AG09319 (cell line): ENCODE measurements around the gene ZNF343.
A peak's percentile ranks its signal among the peaks of the same experiment; 100 is the strongest.

Source experiments
- DNase-seq: peaks from one replicate; pipeline ENCODE4 v3.0.0-alpha.2; 2010; ENCODE audit warnings: low read depth; ENCODE audit errors: extremely low read depth
- CTCF ChIP-seq: IDR thresholded peaks from 2 replicates; pipeline ENCODE4 v1.5.1; 2011; ENCODE audit warnings: low read depth, mild to moderate bottlenecking, inconsistent platforms, low read length, moderate library complexity

Gene ZNF343

DNA sequence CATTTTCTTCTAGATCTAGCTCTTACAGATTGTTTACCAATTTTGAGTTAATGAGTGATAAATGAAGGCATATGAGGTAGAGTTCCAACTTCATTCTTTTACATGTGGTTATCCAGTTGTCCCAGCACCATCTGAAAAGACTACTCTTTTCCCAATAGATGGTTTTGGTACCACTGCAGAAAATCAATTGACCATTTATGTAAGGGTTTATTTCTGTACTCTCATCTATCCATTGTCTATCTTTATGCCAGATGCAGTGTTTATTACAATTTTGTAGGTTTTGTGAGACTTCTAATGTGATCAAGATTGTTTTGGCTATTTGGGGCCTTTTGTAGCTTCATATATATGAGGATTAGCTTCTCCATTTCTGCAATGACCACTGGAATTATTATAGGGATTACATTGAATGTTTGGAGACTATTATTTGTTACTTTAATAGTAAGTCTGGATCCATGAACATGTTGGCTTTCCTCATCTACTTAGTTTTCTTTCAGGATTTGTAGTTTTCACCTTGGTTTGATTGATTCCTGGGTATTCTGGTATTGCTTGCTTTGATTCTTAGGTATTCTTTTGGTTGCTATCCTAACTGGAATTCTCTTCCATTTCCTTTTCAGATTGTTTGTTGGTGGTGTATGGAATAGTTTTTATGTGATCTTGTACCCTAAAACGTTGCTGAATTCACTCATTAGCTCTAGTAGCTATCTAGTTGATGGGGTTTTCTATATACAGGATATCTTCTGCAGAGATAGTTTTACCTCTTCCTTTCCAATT is 48.5 kb downstream of the ZNF343 start:
- no peak for DNase-seq
- no peak for TF ChIP-seq CTCF

GRCh38 chr20:2458919-2459499 is 49.7 kb downstream of the ZNF343 start:
- no peak for DNase-seq
- TF ChIP-seq CTCF: no peak

DNA sequence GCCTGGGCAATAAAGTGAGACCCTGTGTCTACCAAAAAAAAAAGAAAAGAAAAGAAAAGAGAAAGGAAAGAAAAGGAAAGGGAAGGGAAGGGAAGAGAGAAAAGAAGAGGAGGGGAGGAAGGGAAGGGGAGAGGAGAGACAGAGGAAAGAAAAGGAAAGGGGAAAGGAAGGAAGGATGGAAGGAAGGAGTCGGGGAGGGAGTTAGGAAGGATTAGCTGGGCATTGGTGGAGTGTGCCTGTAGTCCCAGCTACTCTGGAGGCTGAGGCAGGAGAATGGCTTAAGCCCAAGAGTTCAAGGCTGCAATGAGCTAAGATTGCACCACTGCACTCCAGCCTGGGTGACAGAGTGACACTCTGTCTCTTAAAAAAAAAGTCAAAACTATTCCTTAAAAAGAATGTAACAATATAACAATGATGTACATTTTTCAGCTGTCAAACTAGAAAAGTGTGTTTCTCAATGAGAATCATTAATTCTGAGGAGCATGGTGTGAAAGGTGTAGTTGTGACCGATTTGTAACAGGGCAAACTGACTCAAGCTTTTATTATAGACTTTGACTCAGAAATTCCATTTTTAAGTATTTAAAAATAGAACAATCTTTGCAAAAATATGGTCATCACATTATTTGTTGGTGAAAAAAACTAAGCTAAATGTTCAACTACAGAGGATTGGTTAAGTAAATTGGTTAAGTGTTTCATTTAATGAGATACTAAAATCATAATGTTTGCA is 52.8 kb downstream of the ZNF343 start:
- TF ChIP-seq CTCF: no peak
- no peak for DNase-seq

- TF ChIP-seq CTCF: no peak
- no peak for DNase-seq
These were observed 54.9 kb downstream of the ZNF343 start for GRCh38 chr20:2453792-2454191.

DNA sequence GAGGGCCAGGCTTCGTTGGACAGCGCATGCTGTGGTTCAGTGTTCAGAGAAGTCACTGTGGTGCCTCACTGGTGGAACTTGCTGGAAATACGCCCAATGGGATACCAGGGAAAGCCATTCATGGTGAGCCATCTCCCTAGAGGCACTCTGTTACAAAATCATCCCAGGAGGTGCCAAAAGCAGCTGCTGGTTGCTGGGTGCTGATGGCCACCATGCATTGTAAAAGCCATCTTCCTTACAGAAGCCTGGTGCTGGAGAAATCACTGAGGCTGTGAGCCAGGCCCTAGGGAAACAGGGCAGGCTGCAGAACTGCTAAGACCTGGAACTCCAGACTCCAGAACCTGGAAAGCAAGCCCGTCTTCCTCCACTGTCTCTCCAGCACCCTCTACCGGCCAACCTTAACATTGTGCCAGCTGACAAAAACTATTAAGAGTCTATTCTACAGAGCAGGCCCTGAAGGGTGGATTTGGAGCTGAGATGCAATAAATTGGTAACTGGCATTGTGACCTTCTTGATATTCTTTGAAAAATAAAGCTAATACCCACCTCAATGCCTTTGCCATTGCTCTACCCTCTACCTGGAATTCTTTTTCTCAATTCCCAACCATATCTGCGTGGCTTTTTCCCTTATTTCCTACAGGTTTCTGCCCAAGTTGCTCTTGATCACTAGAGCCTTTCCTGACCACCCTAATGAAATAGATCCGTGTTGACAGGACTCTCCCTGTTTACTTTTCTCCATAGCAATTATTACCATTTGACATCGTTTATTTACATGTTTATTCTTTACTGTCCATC is 56.6 kb downstream of the ZNF343 start:
- TF ChIP-seq CTCF: peak; percentile 87
- DNase-seq: peak; percentile 47

- no peak for DNase-seq
- no peak for TF ChIP-seq CTCF
These were observed 57.3 kb downstream of the ZNF343 start for GRCh38 chr20:2451422-2451821.
